Breast epithelium (tissue), 4 donors: Measurements from ENCODE around the gene MT1HL1. TPM values are rescaled to one million over a fixed set of nuclear protein-coding genes. Genes with fewer than 3 reads are reported as not detected.
"Not testable (repeated sequence)": the region's sequence is repeated elsewhere in the genome, so short reads cannot be mapped to it uniquely, and the experiment has no call there.

Source experiments
- DNase-seq, 2 donors: peaks; one replicate each; pipeline ENCODE4 v3.0.0-alpha.2; 2019; ENCODE audit warnings: low spot score in 2 of 2
- H3K27ac ChIP-seq, 2 donors: fragments of 200-600 bp; sonication (generic) in 1 of 2; one replicate each; pipeline ENCODE4 v1.5.1; 2016 to 2019; ENCODE audit warnings: mild to moderate bottlenecking in 1 of 2
- H3K27me3 ChIP-seq, 2 donors: fragments of 200-600 bp; sonication (generic) in 1 of 2; one replicate each; pipeline versions ENCODE4 v1.5.1 to v1.6.0; 2017 to 2019; ENCODE audit warnings: control low read depth in 1 of 2, mild to moderate bottlenecking in 1 of 2
- H3K36me3 ChIP-seq: fragments of 200-600 bp; one replicate; pipeline ENCODE4 v1.5.1; 2019
- H3K4me1 ChIP-seq, 2 donors: fragments of 200-600 bp; sonication (generic); one replicate each; pipeline ENCODE4 v1.5.1; 2016 to 2019; ENCODE audit warnings: control low read depth in 1 of 2
- H3K4me3 ChIP-seq, 3 donors: fragments of 200-600 bp; sonication (generic); 1 replicate in 2 of 3; 2 replicates in 1 of 3; pipeline ENCODE4 v1.5.1; 2016 to 2019; ENCODE audit warnings: mild to moderate bottlenecking in 3 of 3, moderate library complexity in 2 of 3
- H3K9me3 ChIP-seq, 2 donors: fragments of 200-600 bp; sonication (generic) in 1 of 2; one replicate each; pipeline ENCODE4 v1.5.1; 2016 to 2019; ENCODE audit warnings: control low read depth in 1 of 2
- CTCF ChIP-seq, 3 donors: fragments of 450-650 bp; IDR thresholded peaks; one replicate each; pipeline ENCODE4 v1.5.1; 2016 to 2017; ENCODE audit warnings: antibody characterized with exemption in 3 of 3, mild to moderate bottlenecking in 3 of 3, moderate library complexity in 3 of 3
- POLR2A ChIP-seq: fragments of 450-650 bp; IDR thresholded peaks from one replicate; pipeline ENCODE4 v1.6.1; 2016; ENCODE audit warnings: antibody characterized with exemption, mild to moderate bottlenecking, moderate library complexity
- POLR2AphosphoS5 ChIP-seq, 3 donors: sonication (generic); formaldehyde crosslinking; IDR thresholded peaks; one replicate each; pipeline ENCODE4 v1.6.1; 2017; ENCODE audit warnings: antibody characterized with exemption in 3 of 3
- intact Hi-C: fragments of 100-400 bp; cut with DNase I; formaldehyde crosslinking; loops from one replicate; pipeline ENCODE4 v1.15.1; 2023; ENCODE audit warnings: low total_unique reads
- total RNA-seq, 3 donors: library from RNA; depleted of rRNA; stranded (reverse); fragments of >200 nt; gene quantifications; one replicate each; pipeline ENCODE4 v1.1.0, GENCODE V29; 2016

MT1HL1 gene
- total RNA-seq, 3 donors from 2014 or later: not detected

DNA sequence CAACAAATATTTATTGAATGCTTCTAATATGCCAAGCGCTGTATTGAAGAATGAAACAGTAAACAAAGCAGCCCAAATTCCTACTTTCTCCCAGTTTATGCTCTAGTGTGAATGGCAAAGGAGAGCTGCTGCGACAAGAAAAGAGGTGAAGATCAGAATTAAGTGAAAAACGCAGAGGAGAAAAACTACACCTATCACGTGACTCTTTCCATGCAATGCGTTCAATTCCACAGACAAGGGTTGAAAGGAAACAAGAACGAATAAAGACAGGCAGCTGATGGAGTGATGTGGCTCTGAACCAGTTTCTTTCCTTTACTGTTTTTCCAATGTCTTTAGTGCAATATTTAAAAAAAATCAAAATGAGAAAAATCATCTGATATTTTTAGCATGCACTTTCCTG is 23.6 kb downstream of the MT1HL1 start:
- TF ChIP-seq POLR2A (no peak), CTCF (IDR thresholded peaks at IDR 0.05) (no peak), POLR2AphosphoS5 (IDR thresholded peaks at IDR 0.05) (no peak)
- no peak overlapping the region for H3K27ac ChIP-seq
- no peak for DNase-seq
- no peaks in the 10 kb centered on the region for H3K36me3 ChIP-seq
- H3K27me3 ChIP-seq: no peaks in the 10 kb centered on the region
- intact Hi-C loops: no loop called here
- no peak overlapping the region for H3K4me3 ChIP-seq
- H3K9me3 ChIP-seq: peaks cover 8% of the 10 kb centered on the region in 2 donors
- no peaks in the 10 kb centered on the region for H3K4me1 ChIP-seq

DNA sequence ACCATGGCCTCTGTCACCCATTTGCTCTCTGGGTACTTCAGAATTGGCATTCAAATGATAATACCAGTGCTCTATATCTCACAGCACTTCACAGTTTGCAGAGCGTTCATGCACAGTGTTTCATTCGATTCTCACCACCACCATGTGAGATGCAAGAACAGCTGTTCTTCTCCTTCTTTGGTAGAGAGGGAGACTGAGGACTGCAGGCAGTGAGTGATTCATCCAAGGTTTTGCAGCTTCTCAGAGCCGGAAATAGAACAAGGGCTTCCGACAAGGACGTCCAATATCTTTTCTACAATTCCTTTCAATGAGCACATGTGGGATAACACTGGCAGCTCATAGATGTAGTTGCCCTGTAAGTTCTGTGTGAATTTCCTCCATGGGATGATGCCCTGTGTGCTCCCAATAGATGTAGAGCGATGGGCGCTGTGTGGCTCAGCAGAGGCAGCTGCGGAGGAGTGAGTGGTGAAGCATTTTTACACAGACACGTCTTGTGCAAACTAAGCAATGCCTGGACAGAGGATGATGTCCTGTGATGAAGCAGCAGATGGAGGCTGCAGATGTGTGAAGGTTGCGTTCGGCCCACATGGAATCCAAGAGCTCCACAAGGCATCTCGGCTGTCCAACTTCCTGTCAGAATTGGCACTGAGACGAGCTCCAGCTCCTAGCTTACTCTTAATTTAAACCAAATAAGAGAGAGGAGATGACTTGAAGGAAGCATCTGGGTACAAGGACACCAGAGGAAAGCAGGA is 24.9 kb downstream of the MT1HL1 start:
- Histone ChIP-seq H3K9me3 (peaks cover 8% of the 10 kb centered on the region in 2 donors), H3K4me1 (no peaks in the 10 kb centered on the region), H3K27ac (no peak overlapping the region), H3K27me3 (no peaks in the 10 kb centered on the region), H3K4me3 (no peak overlapping the region), H3K36me3 (no peaks in the 10 kb centered on the region)
- no peak for DNase-seq
- intact Hi-C loops: no loop called here
- TF ChIP-seq CTCF (IDR thresholded peaks at IDR 0.05) (no peak), POLR2AphosphoS5 (IDR thresholded peaks at IDR 0.05) (no peak), POLR2A (no peak)

DNA sequence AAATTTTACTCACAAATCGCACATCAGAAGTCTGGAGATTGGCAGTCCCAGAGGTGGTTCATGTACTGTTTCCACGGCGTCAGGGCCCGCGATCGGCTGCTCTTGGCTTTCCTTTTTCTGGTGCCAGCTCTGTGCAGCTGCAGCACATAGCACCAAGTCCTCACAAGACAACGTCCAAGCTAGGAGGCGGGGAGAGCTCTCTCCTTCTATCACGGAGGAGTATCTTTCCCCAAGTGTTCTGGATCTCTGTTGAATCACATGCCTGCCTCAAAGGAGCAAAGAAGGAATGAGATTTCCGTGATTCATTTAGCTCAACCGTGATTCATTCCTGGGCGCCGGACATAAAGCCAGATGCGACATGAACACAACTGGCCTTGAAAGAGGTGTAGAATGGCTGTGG is 25.5 kb downstream of the MT1HL1 start:
- intact Hi-C loops: no loop called here
- peaks cover 8% of the 10 kb centered on the region in 2 donors for H3K9me3 ChIP-seq

DNA sequence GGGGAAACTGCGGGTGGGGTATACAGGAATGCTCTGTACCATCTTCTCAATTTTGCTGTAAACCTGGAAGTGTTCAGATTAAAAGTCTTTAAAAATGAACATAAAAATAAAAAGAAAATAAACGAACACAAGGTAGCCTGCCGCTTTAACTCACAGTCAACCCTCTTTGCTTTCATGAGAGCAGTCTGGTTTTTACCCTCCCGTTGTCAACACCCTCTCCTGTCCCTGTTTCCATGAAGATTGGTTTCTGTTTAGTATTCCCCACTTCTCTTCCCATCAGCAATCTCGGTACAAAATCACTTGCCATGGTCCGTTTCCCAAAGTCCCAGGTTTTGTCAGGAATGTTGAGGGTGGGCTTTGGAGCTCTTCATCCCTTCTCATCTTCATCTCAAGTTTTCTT is 28.8 kb downstream of the MT1HL1 start:
- H3K27ac ChIP-seq: no peak overlapping the region
- H3K4me1 ChIP-seq: no peaks in the 10 kb centered on the region
- intact Hi-C loops: no loop called here
- H3K4me3 ChIP-seq: no peak overlapping the region
- H3K36me3 ChIP-seq: no peaks in the 10 kb centered on the region
- no peak for DNase-seq
- peaks cover 8% of the 10 kb centered on the region in 2 donors for H3K9me3 ChIP-seq
- no peaks in the 10 kb centered on the region for H3K27me3 ChIP-seq
- TF ChIP-seq POLR2A (no peak), CTCF (IDR thresholded peaks at IDR 0.05) (no peak), POLR2AphosphoS5 (IDR thresholded peaks at IDR 0.05) (no peak)

More for the DNA sequence above, 25.5 kb downstream of the MT1HL1 start:
- no peaks in the 10 kb centered on the region for H3K36me3 ChIP-seq
- H3K4me3 ChIP-seq: no peak overlapping the region
- no peaks in the 10 kb centered on the region for H3K27me3 ChIP-seq
- no peak for DNase-seq
- H3K27ac ChIP-seq: no peak overlapping the region
- no peaks in the 10 kb centered on the region for H3K4me1 ChIP-seq
- TF ChIP-seq CTCF (IDR thresholded peaks at IDR 0.05) (no peak), POLR2AphosphoS5 (IDR thresholded peaks at IDR 0.05) (no peak), POLR2A (no peak)

GRCh38 chr1:236974025-236974424 is 30.2 kb downstream of the MT1HL1 start:
- H3K4me3 ChIP-seq, H3K36me3 ChIP-seq, H3K9me3 ChIP-seq, H3K4me1 ChIP-seq, H3K27me3 ChIP-seq, DNase-seq, H3K27ac ChIP-seq, intact Hi-C loops: not testable (repeated sequence)
